Measurements from ENCODE around the gene CFAP43.

- TF ChIP-seq CTCF (conservative IDR thresholded peaks at IDR 0.05; ENCODE audit: low read depth in 2 of 2) (no peak), EZH2 (IDR thresholded peaks at IDR 0.05; ENCODE audit: low read depth, unreplicated experiment) (no peak), POLR2AphosphoS5 (IDR thresholded peaks at IDR 0.05; ENCODE audit: low read depth) (no peak), EZH2phosphoT487 (IDR thresholded peaks at IDR 0.05; ENCODE audit: unreplicated experiment) (no peak), ETS1 (IDR thresholded peaks at IDR 0.05) (no peak), JUNB (IDR thresholded peaks at IDR 0.05; ENCODE audit: unreplicated experiment) (no peak), CREB1 (CRISPR knock-in tag; IDR thresholded peaks at IDR 0.05; ENCODE audit: low read depth) (no peak), REST (IDR thresholded peaks at IDR 0.05; ENCODE audit: unreplicated experiment) (no peak), NANOG (IDR thresholded peaks at IDR 0.05; ENCODE audit: borderline replicate concordance) (no peak), ZNF331 (CRISPR knock-in tag; IDR thresholded peaks at IDR 0.05; ENCODE audit: low read depth) (no peak)
Observed at GRCh38 chr10:104138131-104138530, 94.0 kb downstream of the CFAP43 start.

All from GM23338 (cell line).